MM.1S (cell line): ENCODE results near the gene ZNRF3.

Experiments used
- EZH2phosphoT487 ChIP-seq: fragments of 300-600 bp; sonication (generic); IDR thresholded peaks from 2 replicates; pipeline ENCODE4 v1.6.1; 2018; ENCODE audit warnings: antibody characterized with exemption, low read length
- TF ChIP-seq, protein P1 (sequence below): fragments of 300-600 bp; sonication (generic); IDR thresholded peaks from 2 replicates; pipeline ENCODE4 v1.5.1; 2016; ENCODE audit warnings: antibody characterized with exemption, low read length, mixed read lengths

DNA sequence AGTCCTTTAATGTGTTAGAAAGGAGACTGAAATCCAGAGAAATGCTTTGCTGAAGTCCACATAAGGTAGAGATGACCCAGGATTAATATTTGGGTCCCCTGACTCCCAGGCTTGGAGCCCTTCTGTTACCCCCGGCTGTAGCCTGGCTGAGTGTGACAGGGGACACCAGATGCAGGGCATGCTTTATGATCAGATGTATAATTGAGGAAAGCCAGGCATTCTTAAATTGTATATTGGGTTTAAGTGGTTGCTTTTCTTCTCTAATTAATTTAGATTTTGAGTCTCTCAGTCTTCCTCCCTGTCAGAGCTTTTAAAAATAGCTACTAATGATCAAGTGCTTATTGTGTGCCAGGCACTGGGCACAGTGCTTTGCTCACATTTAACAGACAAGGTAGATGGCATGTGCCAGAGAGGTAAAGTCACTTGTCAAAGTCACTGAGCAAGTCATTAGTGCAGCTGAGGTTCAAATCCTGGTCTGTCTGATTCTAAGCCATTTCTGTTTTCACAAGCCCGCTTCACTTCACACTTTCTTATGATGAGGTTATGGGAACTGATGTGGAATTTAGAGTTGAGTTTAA lies 7.9 kb downstream of the ZNRF3 start:
- no peak for TF ChIP-seq EZH2phosphoT487
- TF ChIP-seq, protein P1, sequence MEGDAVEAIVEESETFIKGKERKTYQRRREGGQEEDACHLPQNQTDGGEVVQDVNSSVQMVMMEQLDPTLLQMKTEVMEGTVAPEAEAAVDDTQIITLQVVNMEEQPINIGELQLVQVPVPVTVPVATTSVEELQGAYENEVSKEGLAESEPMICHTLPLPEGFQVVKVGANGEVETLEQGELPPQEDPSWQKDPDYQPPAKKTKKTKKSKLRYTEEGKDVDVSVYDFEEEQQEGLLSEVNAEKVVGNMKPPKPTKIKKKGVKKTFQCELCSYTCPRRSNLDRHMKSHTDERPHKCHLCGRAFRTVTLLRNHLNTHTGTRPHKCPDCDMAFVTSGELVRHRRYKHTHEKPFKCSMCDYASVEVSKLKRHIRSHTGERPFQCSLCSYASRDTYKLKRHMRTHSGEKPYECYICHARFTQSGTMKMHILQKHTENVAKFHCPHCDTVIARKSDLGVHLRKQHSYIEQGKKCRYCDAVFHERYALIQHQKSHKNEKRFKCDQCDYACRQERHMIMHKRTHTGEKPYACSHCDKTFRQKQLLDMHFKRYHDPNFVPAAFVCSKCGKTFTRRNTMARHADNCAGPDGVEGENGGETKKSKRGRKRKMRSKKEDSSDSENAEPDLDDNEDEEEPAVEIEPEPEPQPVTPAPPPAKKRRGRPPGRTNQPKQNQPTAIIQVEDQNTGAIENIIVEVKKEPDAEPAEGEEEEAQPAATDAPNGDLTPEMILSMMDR: no peak
